MCF 10A (cell line): ENCODE results near the gene WASHC2A. TPM values are rescaled to one million over a fixed set of nuclear protein-coding genes. Genes with fewer than 3 reads are reported as not detected.
"Not testable (repeated sequence)": the region's sequence is repeated elsewhere in the genome, so short reads cannot be mapped to it uniquely, and the experiment has no call there.

Experiments used
- Bru-seq: library from RNA; stranded (reverse); fragments of 400-500 nt; gene quantifications from one replicate; lab custom pipeline; 2021; lab: Mats Ljungman, UMichigan
- BruChase-seq, 2 experiments: library from RNA; stranded (reverse); fragments of 400-500 nt; gene quantifications; one replicate each; lab custom pipeline; 2021; lab: Mats Ljungman, UMichigan
- BruUV-seq: library from RNA; stranded (reverse); fragments of 400-500 nt; replicated peaks from 2 replicates; lab custom pipeline; 2021; lab: Mats Ljungman, UMichigan
- CTCF ChIA-PET: fragments of 300-600 bp; sonication (Branson Sonifier 250); formaldehyde crosslinking; extraction: SDS; loops from one replicate; lab custom pipeline; 2021; ENCODE audit warnings: antibody characterized with exemption, inconsistent platforms; lab: Yijun Ruan, JAX
- POLR2A ChIA-PET: fragments of 300-600, 350-650 bp; sonication (Branson Sonifier 250); formaldehyde crosslinking; extraction: SDS; loops from one replicate; lab custom pipeline; 2020; ENCODE audit warnings: antibody characterized with exemption, inconsistent platforms; lab: Yijun Ruan, JAX
- DNase-seq: peaks from one replicate; pipeline ENCODE4 v3.0.0-alpha.2; 2018; ENCODE audit not compliant: unreplicated experiment
- H3K27ac Mint-ChIP-seq: one replicate; pipeline ENCODE4 v1.8.0; 2022; ENCODE audit warnings: mild to moderate bottlenecking, low read depth, mixed read lengths; ENCODE audit not compliant: unreplicated experiment
- H3K27me3 Mint-ChIP-seq: one replicate; pipeline ENCODE4 v1.8.0; 2022; ENCODE audit warnings: mixed read lengths; ENCODE audit not compliant: insufficient read depth, unreplicated experiment
- H3K36me3 Mint-ChIP-seq: one replicate; pipeline ENCODE4 v1.8.0; 2022; ENCODE audit warnings: mild to moderate bottlenecking, moderate library complexity, mixed read lengths; ENCODE audit not compliant: insufficient read depth, unreplicated experiment
- H3K4me1 Mint-ChIP-seq: one replicate; pipeline ENCODE4 v1.8.0; 2022; ENCODE audit warnings: mixed read lengths; ENCODE audit not compliant: insufficient read depth, unreplicated experiment
- H3K4me3 Mint-ChIP-seq: one replicate; pipeline ENCODE4 v1.8.0; 2022; ENCODE audit warnings: mild to moderate bottlenecking, moderate library complexity, mixed read lengths; ENCODE audit not compliant: unreplicated experiment
- H3K9me3 Mint-ChIP-seq: one replicate; pipeline ENCODE4 v1.8.0; 2022; ENCODE audit warnings: mixed read lengths; ENCODE audit not compliant: unreplicated experiment
- CTCF ChIP-seq: fragments of 200-600 bp; IDR thresholded peaks from one replicate; pipeline ENCODE4 v1.8.0; 2022; ENCODE audit warnings: antibody characterized with exemption, mild to moderate bottlenecking; ENCODE audit not compliant: unreplicated experiment
- intact Hi-C: fragments of 100-400 bp; cut with micrococcal nuclease; formaldehyde crosslinking; loops from 2 replicates; pipeline ENCODE4 v1.14.1; 2022
- long read RNA-seq: library from polyadenylated mRNA; stranded (forward); transcript quantifications from one replicate; pipeline ENCODE4 v2.0.0, GENCODE V29; 2022
- total RNA-seq: library from RNA; stranded (reverse); gene quantifications from 2 replicates; pipeline ENCODE4 v1.2.3, GENCODE V29; 2022

WASHC2A gene
- total RNA-seq (19.3 and 28.0 TPM in 2 replicates), Bru-seq, nascent RNA (percentile 70 among the genes with signal in this experiment), BruChase-seq, experiment 1, labeled RNA remaining after a 6-hour chase (percentile 80 among the genes with signal in this experiment), BruChase-seq, experiment 2, labeled RNA remaining after a 2-hour chase (percentile 75 among the genes with signal in this experiment)
- long read RNA-seq, full-length matches to known transcripts: 22 of 53 reads
- long read RNA-seq, partial matches to known transcripts: 13 of 53 reads
- long read RNA-seq, other reads (novel, unspliced or antisense): 18 of 53 reads

- H3K27me3 Mint-ChIP-seq, CTCF ChIA-PET, H3K9me3 Mint-ChIP-seq, intact Hi-C loops, BruUV-seq, H3K4me1 Mint-ChIP-seq: not testable (repeated sequence)
- POLR2A ChIA-PET: interaction anchor here (0.8 to 0.9 kb wide), 2 partner anchors 555 to 557 kb away, joined by 3 to 4 read pairs; no protein-coding TSS in a partner anchor
- Mint-ChIP-seq H3K36me3 (peaks cover 13% of the 10 kb centered on the region), H3K4me3 (peak within 1 kb of the TSS; percentile 76), H3K27ac (peak within 1 kb of the TSS; percentile 70)
- DNase-seq: peak; percentile 81
These were observed at the start of gene WASHC2A for GRCh38 chr10:50067546-50068351. Gene WASHC2A, plus strand, starts transcription at chr10:50067954. Its CDS starts 52 bp downstream, at chr10:50068006.

- intact Hi-C loops, H3K27ac Mint-ChIP-seq, H3K4me3 Mint-ChIP-seq, POLR2A ChIA-PET, H3K9me3 Mint-ChIP-seq, H3K4me1 Mint-ChIP-seq, BruUV-seq, DNase-seq, CTCF ChIA-PET, H3K36me3 Mint-ChIP-seq, H3K27me3 Mint-ChIP-seq: not testable (repeated sequence)
These were observed 48.5 kb upstream of the WASHC2A start for GRCh38 chr10:50019279-50019678.

- CTCF ChIA-PET: interaction anchor here (0.6 kb wide), 1 partner anchor 1188 kb away, joined by 3 read pairs; no protein-coding TSS in a partner anchor
- H3K36me3 Mint-ChIP-seq, H3K27me3 Mint-ChIP-seq, H3K27ac Mint-ChIP-seq, H3K9me3 Mint-ChIP-seq, POLR2A ChIA-PET, intact Hi-C loops, H3K4me3 Mint-ChIP-seq, DNase-seq, H3K4me1 Mint-ChIP-seq, BruUV-seq: not testable (repeated sequence)
These were observed 47.2 kb upstream of the WASHC2A start for GRCh38 chr10:50020451-50021024.

GRCh38 chr10:50021646-50022045 lies 46.1 kb upstream of the WASHC2A start:
- Mint-ChIP-seq H3K9me3 (no peaks in the 10 kb centered on the region), H3K4me1 (no peaks in the 10 kb centered on the region), H3K27me3 (peaks cover 4% of the 10 kb centered on the region), H3K4me3 (no peak overlapping the region), H3K36me3 (peaks cover 6% of the 10 kb centered on the region), H3K27ac (no peak overlapping the region)
- DNase-seq: no peak
- CTCF ChIA-PET: no interaction called here
- no peak for TF ChIP-seq CTCF
- POLR2A ChIA-PET: no interaction called here
- intact Hi-C loops: no loop called here
- BruUV-seq: no TSS peak

- peaks cover 17% of the 10 kb centered on the region for H3K27me3 Mint-ChIP-seq
- POLR2A ChIA-PET: not testable (repeated sequence)
These were observed 42.9 kb upstream of the WASHC2A start for GRCh38 chr10:50024716-50025383.

More at GRCh38 chr10:50024716-50025383, 42.9 kb upstream of the WASHC2A start:
- BruUV-seq, H3K4me3 Mint-ChIP-seq, H3K27ac Mint-ChIP-seq, DNase-seq, H3K36me3 Mint-ChIP-seq, H3K4me1 Mint-ChIP-seq, intact Hi-C loops, H3K9me3 Mint-ChIP-seq, CTCF ChIA-PET: not testable (repeated sequence)
